GM19438 (cell line): ENCODE measurements around the gene H1-8.
"Not testable (repeated sequence)": the region's sequence is repeated elsewhere in the genome, so short reads cannot be mapped to it uniquely, and the experiment has no call there.

Experiments used
- ATAC-seq: cut with Tn5 transposase; IDR thresholded peaks from one replicate; pipeline ENCODE4 v1.9.1; 2021; ENCODE audit warnings: low read depth; ENCODE audit not compliant: unreplicated experiment

H1-8 gene

GRCh38 chr3:129514563-129514962, 28.4 kb upstream of the H1-8 start:
- no peak for ATAC-seq

DNA sequence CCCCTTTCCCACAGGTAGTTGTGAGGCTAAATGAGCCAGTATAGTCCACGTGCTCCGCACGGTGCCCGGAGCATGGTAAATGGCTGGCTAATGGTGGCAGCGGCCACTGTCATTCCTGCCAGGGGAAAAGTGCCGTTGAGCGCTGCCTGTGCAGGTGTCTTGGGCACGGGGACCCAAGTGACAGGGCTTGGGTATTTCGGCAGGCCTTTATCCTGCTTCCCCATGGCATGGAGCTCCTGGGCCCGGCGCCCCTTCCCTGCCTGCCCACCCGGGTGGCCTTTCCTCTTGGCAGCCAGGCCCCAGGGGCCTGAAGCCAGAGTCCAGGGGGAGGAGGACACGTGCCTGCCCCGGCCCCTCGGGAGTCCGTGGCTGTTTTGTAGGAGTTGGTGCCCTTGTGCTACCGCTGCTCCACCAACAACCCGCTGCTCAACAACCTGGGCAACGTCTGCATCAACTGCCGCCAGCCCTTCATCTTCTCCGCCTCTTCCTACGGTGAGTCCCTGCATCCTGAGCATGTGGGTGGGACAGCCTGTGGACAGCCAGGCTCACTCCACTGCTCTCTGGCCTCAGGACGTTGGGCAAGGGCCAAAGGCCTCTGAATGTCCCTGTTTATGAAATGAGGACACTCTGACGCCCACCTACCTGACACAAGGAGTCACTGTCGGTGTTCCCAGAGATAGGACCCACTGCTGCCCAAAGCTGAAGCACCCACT, 27.7 kb upstream of the H1-8 start:
- ATAC-seq, result not testable (repeated sequence)

GRCh38 chr3:129515821-129516432, 27.0 kb upstream of the H1-8 start:
- ATAC-seq, result not testable (repeated sequence)

DNA sequence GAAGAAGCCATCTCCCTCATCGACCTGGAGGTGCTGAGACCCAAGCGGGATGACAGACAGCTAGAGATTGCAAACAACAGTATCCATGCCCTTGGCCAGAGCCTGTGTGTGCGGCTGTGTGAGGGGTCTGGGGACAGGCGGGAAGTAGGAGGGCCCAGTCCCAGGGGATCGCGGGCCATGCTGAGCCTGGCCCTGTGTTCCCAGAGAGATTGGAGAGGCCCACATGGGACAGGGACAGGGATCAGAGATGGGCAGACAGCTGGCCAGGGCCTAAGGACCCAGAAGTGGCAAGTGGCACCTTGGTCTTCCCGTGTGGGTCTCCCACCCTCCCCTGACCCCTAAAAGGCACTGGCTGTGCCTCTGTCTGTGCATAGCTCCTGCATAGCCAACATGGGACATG, 25.5 kb upstream of the H1-8 start:
- ATAC-seq, result no peak

- no peak for ATAC-seq
These were observed 24.9 kb upstream of the H1-8 start for GRCh38 chr3:129518038-129518561.

- ATAC-seq, result no peak
These were observed 24.4 kb upstream of the H1-8 start for GRCh38 chr3:129518581-129518980.

- no peak for ATAC-seq
These were observed 23.5 kb upstream of the H1-8 start for GRCh38 chr3:129519449-129519848.

GRCh38 chr3:129519896-129520715, 22.9 kb upstream of the H1-8 start:
- ATAC-seq, result no peak

- ATAC-seq, result no peak
These were observed 22.0 kb upstream of the H1-8 start for GRCh38 chr3:129520960-129521359.

GRCh38 chr3:129521611-129522010, 21.4 kb upstream of the H1-8 start:
- no peak for ATAC-seq

DNA sequence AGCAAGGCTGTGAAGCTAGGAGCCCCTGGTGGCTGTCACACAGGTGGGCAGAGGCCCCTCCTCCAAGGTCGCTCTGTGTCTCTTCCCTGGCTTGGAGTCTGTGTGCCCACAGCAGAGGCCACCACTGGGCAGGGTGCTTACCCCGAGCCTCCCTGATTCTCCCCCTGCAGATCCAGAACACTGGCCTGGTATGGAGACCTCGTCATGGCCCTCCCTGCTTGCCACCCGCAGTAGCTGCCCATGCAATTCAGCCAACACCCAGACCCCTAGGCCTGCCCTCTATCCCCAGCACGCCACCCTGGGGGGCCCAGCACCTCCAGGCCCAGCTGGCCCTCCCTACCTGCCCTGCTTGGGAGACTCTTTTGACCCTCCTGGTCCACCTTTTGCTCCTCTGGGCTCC, 20.0 kb upstream of the H1-8 start:
- ATAC-seq, result no peak

DNA sequence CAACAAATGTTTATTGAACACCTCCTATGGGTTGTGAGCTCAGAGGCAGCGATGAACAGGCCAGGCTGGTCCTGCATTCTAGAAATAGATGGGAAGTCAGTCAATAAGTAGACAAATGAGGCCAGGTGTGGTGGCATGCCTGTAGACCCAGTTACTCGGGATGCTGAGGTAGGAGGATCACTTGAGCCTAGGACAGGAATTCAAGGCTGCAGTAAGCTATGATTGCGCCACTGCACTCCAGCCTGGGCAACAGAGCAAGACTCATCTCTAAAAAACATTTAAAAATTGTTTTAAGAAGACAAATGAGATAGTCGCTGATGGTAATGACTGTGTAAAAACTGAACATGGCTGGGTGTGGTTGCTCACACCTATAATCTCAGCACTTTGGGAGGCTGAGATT, 18.9 kb upstream of the H1-8 start:
- no peak for ATAC-seq

GRCh38 chr3:129525341-129525968, 17.5 kb upstream of the H1-8 start:
- ATAC-seq, result no peak

- ATAC-seq, result peak; percentile 81
These were observed 16.7 kb upstream of the H1-8 start for GRCh38 chr3:129526121-129526900.

DNA sequence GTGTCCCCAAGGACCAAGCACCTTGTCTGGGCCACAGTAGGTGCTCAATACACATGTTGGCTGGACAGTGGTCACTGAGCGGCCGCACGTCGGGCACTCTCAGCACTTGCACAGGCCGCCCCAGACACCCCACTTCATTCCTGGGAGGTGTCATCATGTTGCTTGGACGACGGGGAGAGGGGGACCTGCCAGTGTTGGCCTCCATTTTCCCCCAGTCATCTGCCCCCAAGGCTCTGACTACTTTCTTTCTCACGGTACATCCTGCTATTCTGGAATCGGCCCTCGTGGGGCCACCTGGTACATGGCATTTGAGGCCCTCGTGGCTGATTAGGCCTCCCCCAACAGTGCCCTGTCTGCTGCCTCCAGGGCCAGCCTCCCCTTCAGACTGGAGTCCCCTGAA, 15.7 kb upstream of the H1-8 start:
- no peak for ATAC-seq

DNA sequence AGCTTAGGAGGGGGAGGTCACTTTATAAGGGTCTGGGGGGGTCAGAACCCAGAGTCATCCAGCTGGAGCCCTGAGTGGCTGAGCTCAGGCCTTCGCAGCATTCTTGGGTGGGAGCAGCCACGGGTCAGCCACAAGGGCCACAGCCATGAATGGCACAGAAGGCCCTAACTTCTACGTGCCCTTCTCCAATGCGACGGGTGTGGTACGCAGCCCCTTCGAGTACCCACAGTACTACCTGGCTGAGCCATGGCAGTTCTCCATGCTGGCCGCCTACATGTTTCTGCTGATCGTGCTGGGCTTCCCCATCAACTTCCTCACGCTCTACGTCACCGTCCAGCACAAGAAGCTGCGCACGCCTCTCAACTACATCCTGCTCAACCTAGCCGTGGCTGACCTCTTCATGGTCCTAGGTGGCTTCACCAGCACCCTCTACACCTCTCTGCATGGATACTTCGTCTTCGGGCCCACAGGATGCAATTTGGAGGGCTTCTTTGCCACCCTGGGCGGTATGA, 14.3 kb upstream of the H1-8 start, which contains the start of gene RHO:
TSS of gene RHO (plus strand) at position 51 of the 512 bp plus-strand sequence. CDS start at position 146, 95 bp downstream.
- ATAC-seq, result no peak

DNA sequence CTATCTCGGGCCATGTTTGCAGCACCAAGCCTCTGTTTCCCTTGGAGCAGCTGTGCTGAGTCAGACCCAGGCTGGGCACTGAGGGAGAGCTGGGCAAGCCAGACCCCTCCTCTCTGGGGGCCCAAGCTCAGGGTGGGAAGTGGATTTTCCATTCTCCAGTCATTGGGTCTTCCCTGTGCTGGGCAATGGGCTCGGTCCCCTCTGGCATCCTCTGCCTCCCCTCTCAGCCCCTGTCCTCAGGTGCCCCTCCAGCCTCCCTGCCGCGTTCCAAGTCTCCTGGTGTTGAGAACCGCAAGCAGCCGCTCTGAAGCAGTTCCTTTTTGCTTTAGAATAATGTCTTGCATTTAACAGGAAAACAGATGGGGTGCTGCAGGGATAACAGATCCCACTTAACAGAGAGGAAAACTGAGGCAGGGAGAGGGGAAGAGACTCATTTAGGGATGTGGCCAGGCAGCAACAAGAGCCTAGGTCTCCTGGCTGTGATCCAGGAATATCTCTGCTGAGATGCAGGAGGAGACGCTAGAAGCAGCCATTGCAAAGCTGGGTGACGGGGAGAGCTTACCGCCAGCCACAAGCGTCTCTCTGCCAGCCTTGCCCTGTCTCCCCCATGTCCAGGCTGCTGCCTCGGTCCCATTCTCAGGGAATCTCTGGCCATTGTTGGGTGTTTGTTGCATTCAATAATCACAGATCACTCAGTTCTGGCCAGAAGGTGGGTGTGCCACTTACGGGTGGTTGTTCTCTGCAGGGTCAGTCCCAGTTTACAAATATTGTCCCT, 13.4 kb upstream of the H1-8 start:
- ATAC-seq, result no peak

DNA sequence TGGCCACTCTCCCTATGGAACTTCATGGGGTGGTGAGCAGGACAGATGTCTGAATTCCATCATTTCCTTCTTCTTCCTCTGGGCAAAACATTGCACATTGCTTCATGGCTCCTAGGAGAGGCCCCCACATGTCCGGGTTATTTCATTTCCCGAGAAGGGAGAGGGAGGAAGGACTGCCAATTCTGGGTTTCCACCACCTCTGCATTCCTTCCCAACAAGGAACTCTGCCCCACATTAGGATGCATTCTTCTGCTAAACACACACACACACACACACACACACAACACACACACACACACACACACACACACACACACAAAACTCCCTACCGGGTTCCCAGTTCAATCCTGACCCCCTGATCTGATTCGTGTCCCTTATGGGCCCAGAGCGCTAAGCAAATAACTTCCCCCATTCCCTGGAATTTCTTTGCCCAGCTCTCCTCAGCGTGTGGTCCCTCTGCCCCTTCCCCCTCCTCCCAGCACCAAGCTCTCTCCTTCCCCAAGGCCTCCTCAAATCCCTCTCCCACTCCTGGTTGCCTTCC, 12.7 kb upstream of the H1-8 start:
- ATAC-seq, result no peak

- ATAC-seq, result no peak
These were observed 12.2 kb upstream of the H1-8 start for GRCh38 chr3:129530821-129531220.
